GM12878 (cell line): ENCODE results near the gene SBF2. TPM values are rescaled to one million over a fixed set of nuclear protein-coding genes. Genes with fewer than 3 reads are reported as not detected.

Source experiments
- ATAC-seq: fragments of 200-7000 bp; cut with Tn5 transposase; 3 replicates; pipeline ENCODE4 v1.9.1; 2020; ENCODE audit warnings: mild to moderate bottlenecking, moderate library complexity
- BruUV-seq: library from RNA; stranded (reverse); fragments of 400-500 nt; replicated peaks from 2 replicates; lab custom pipeline; 2021; lab: Mats Ljungman, UMichigan
- CTCF ChIA-PET: fragments of 300-600 bp; sonication (Branson Sonifier 250); formaldehyde crosslinking; extraction: SDS; loops from one replicate; lab custom pipeline; 2021; ENCODE audit warnings: inconsistent platforms; lab: Yijun Ruan, JAX
- POLR2A ChIA-PET: fragments of 350-600 bp; formaldehyde crosslinking; extraction: SDS; loops from one replicate; lab custom pipeline; 2021; ENCODE audit warnings: inconsistent platforms; lab: Charles Lee
- RAD21 ChIA-PET: fragments of 300-600 bp; sonication (Branson Sonifier 250); formaldehyde crosslinking; loops from one replicate; lab custom pipeline; 2023; ENCODE audit warnings: antibody characterized with exemption; ENCODE audit not compliant: unreplicated experiment; lab: Charles Lee
- SMC1A ChIA-PET: fragments of 300-600 bp; sonication (Branson Sonifier 250); formaldehyde crosslinking; loops from one replicate; lab custom pipeline; 2023; ENCODE audit not compliant: unreplicated experiment, uncharacterized antibody; lab: Charles Lee
- DNase-seq: peaks from one replicate; pipeline ENCODE4 v3.0.0-alpha.2; 2011; ENCODE audit warnings: low read depth, low spot score
- FAIRE-seq: peaks from 3 replicates; lab custom pipeline; 2011; peaks lifted over from hg19 to GRCh38; lab: Jason Lieb, UNC
- H2AFZ ChIP-seq: 2 replicates; pipeline ENCODE4 v1.6.0; 2011; ENCODE audit warnings: low read depth, low read length, control low read depth; ENCODE audit not compliant: control insufficient read depth
- H3K27ac ChIP-seq: 2 replicates; pipeline ENCODE4 v1.5.1; 2011; ENCODE audit warnings: control low read depth; ENCODE audit not compliant: control insufficient read depth, insufficient read depth
- H3K27me3 ChIP-seq, 2 experiments: replicated peaks in 1 of 2; 2 replicates each; pipeline versions ENCODE4 v1.6.0 to v1.6.1; 2011; ENCODE audit warnings: low read length in 1 of 2; ENCODE audit not compliant: control insufficient read depth in 2 of 2, insufficient read depth in 2 of 2
- H3K36me3 ChIP-seq, 2 experiments: 2 replicates each; pipeline ENCODE4 v1.5.1; 2011; ENCODE audit warnings: low read length in 1 of 2; ENCODE audit not compliant: control insufficient read depth in 2 of 2, insufficient read depth in 2 of 2
- H3K4me1 ChIP-seq: 2 replicates; pipeline ENCODE4 v1.6.1; 2011; ENCODE audit warnings: mild to moderate bottlenecking, low read length, moderate library complexity, mixed read lengths; ENCODE audit not compliant: control insufficient read depth, insufficient read depth
- H3K4me2 ChIP-seq: 2 replicates; pipeline ENCODE4 v1.6.0; 2011; ENCODE audit warnings: control low read depth; ENCODE audit not compliant: control insufficient read depth, insufficient read depth
- H3K4me3 ChIP-seq: fragments of 200-600 bp; sonication (generic); 2 replicates; pipeline ENCODE4 v1.5.1; 2016
- H3K79me2 ChIP-seq: 2 replicates; pipeline ENCODE4 v1.6.0; 2011; ENCODE audit warnings: low read length; ENCODE audit not compliant: control insufficient read depth, insufficient read depth
- H3K9ac ChIP-seq: 2 replicates; pipeline ENCODE4 v1.8.0; 2011; ENCODE audit warnings: low read length, control low read depth, mixed read lengths; ENCODE audit not compliant: control insufficient read depth, insufficient read depth
- H3K9me3 ChIP-seq: replicated peaks from 3 replicates; pipeline ENCODE4 v1.5.1; 2011; ENCODE audit warnings: mild to moderate bottlenecking, low read length; ENCODE audit not compliant: control insufficient read depth, insufficient read depth
- H4K20me1 ChIP-seq: 2 replicates; pipeline ENCODE4 v1.6.0; 2011; ENCODE audit not compliant: control insufficient read depth, insufficient read depth
- BACH1 ChIP-seq: fragments of 450-650 bp; IDR thresholded peaks from 2 replicates; pipeline ENCODE4 v1.6.1; 2017; ENCODE audit warnings: mild to moderate bottlenecking, borderline replicate concordance
- JUND ChIP-seq: IDR thresholded peaks from 2 replicates; pipeline ENCODE4 v1.6.1; 2012; ENCODE audit warnings: low read depth, mild to moderate bottlenecking, low read length, improper control_type of control experiment, moderate library complexity
- STAT3 ChIP-seq: IDR thresholded peaks from 2 replicates; pipeline ENCODE4 v1.6.1; 2011; ENCODE audit warnings: low read depth, low read length, improper control_type of control experiment
- TAF1 ChIP-seq: IDR thresholded peaks from 2 replicates; pipeline ENCODE4 v1.6.1; 2011; ENCODE audit warnings: mild to moderate bottlenecking, low read depth, low read length, borderline replicate concordance
- ZNF687 ChIP-seq: fragments of 450-650 bp; IDR thresholded peaks from 2 replicates; pipeline ENCODE4 v1.6.1; 2017; ENCODE audit warnings: mild to moderate bottlenecking, moderate library complexity
- WGBS: methylation state at CpG from one replicate; pipeline ENCODE4 v1.1.6; 2016; ENCODE audit warnings: low lambda C conversion rate; ENCODE audit not compliant: insufficient replicate concordance, insufficient coverage; ENCODE audit errors: missing lambda C conversion rate; 5-methylcytosine and 5-hydroxymethylcytosine counted together
- in situ Hi-C: fragments of 300-500 bp; cut with MboI; formaldehyde crosslinking; loops from 9 replicates; pipeline ENCODE4 v1.14.3; 2018; ENCODE audit warnings: mixed read lengths
- intact Hi-C: fragments of 100-400 bp; cut with micrococcal nuclease; formaldehyde crosslinking; loops from one replicate; pipeline ENCODE4 v1.14.2; 2022; ENCODE audit not compliant: unreplicated experiment
- polyA plus RNA-seq, 11 experiments: library from polyadenylated mRNA; depleted of rRNA in 4 of 11; unstranded in 6 of 11; stranded (reverse) in 5 of 11; fragments of >200 nt; fragmentation: Nextera tagmentation in 4 of 11; fragmentation: Illumina TruSeq in 1 of 11; extraction: Ambion mirVana in 4 of 11; extraction: Trizol in 1 of 11; gene quantifications; 1 replicate in 1 of 11; 2 replicates in 10 of 11; pipeline versions ENCODE4 v1.2.1 to v1.2.3, GENCODE V29; 2011 to 2016; ENCODE audit warnings: inconsistent platforms in 2 of 11, missing spikeins in 2 of 11, low read depth in 1 of 11
- total RNA-seq, 4 experiments: library from RNA; depleted of rRNA in 3 of 4; stranded (reverse); fragments of >200 nt in 3 of 4; fragmentation: Illumina TruSeq in 1 of 4; extraction: Trizol in 1 of 4; gene quantifications; 2 replicates each; pipeline versions ENCODE4 v1.2.1 to v1.2.3, GENCODE V29; 2013 to 2021

SBF2 gene
- total and polyA plus RNA-seq, 10 of the 15 experiments (the other 5 are each of a cell fraction or from before 2014, with no cell fraction given) = 0.24 to 2.3 (median 1.1) TPM

- BruUV-seq = no TSS peak
- Histone ChIP-seq H3K4me1 (no peaks in the 10 kb centered on the region), H3K79me2 (no peaks in the 10 kb centered on the region), H3K27ac (no peak overlapping the region), H3K4me2 (no peak overlapping the region), H2AFZ (no peak overlapping the region), H3K4me3 (no peak overlapping the region), H3K9ac (no peak overlapping the region), H3K36me3 (no peaks in the 10 kb centered on the region), H3K27me3 (no peaks in the 10 kb centered on the region), H3K9me3 (no peaks in the 10 kb centered on the region), H4K20me1 (no peaks in the 10 kb centered on the region)
- ChIA-PET SMC1A (interaction anchor here (0.6 to 2.0 kb wide), 3 partner anchors 105 to 343 kb away, joined by 3 to 6 read pairs (median 3); no protein-coding TSS in a partner anchor), CTCF (interaction anchor here (1.2 to 4.1 kb wide), 7 partner anchors 12 to 326 kb away, joined by 3 to 34 read pairs (median 7); no protein-coding TSS in a partner anchor), POLR2A (no interaction called here), RAD21 (interaction anchor here (0.9 to 2.4 kb wide), 2 partner anchors 209 to 213 kb away, joined by 3 to 21 read pairs; no protein-coding TSS in a partner anchor)
- TF ChIP-seq TAF1 (no peak), BACH1 (no peak), STAT3 (no peak), ZNF687 (no peak), JUND (no peak)
- intact Hi-C loops = loop anchor here (5.0 kb wide), 1 partner anchor 350 kb away; no protein-coding TSS in a partner anchor
- no peak for DNase-seq
- WGBS = 40% methylated on average over 3 of the region's 3 CpGs
- in situ Hi-C loops = loop anchor here (5.0 to 10.0 kb wide), 2 partner anchors 110 to 437 kb away; no protein-coding TSS in a partner anchor
- ATAC-seq = no peak
- FAIRE-seq = no peak
Measured at GRCh38 chr11:9971894-9972293, 322.1 kb downstream of the SBF2 start.
